Activated T-cell treated with anti-CD3 and anti-CD28 coated beads, Interleukin-2, amount 50 U/mL, for 4 hours (primary cell): ENCODE measurements around the gene RAP1GDS1. TPM values are rescaled to one million over a fixed set of nuclear protein-coding genes. Genes with fewer than 3 reads are reported as not detected.

Experiments
- ATAC-seq, 2 donors: fragments of 200-7000 bp; cut with Tn5 transposase; one replicate each; pipeline ENCODE4 v1.10.0; 2021
- DNase-seq: peaks from one replicate; pipeline ENCODE4 v3.0.0-alpha.2; 2020
- H3K27me3 Mint-ChIP-seq: one replicate; pipeline ENCODE4 v1.8.0; 2021; ENCODE audit warnings: low read depth, mixed read lengths
- H3K36me3 Mint-ChIP-seq: one replicate; pipeline ENCODE4 v1.8.0; 2022; ENCODE audit warnings: mixed read lengths; ENCODE audit not compliant: insufficient read depth
- H3K4me1 Mint-ChIP-seq: one replicate; pipeline ENCODE4 v1.8.0; 2021; ENCODE audit warnings: low read depth, mixed read lengths
- H3K4me3 Mint-ChIP-seq: one replicate; pipeline ENCODE4 v1.8.0; 2021; ENCODE audit warnings: mild to moderate bottlenecking, moderate library complexity, mixed read lengths
- H3K9me3 Mint-ChIP-seq: one replicate; pipeline ENCODE4 v1.8.0; 2021; ENCODE audit warnings: mixed read lengths
- total RNA-seq, 3 donors: library from RNA; stranded (reverse); gene quantifications; one replicate each; pipeline ENCODE4 v1.2.1, GENCODE V29; 2021

Gene RAP1GDS1, protein sequence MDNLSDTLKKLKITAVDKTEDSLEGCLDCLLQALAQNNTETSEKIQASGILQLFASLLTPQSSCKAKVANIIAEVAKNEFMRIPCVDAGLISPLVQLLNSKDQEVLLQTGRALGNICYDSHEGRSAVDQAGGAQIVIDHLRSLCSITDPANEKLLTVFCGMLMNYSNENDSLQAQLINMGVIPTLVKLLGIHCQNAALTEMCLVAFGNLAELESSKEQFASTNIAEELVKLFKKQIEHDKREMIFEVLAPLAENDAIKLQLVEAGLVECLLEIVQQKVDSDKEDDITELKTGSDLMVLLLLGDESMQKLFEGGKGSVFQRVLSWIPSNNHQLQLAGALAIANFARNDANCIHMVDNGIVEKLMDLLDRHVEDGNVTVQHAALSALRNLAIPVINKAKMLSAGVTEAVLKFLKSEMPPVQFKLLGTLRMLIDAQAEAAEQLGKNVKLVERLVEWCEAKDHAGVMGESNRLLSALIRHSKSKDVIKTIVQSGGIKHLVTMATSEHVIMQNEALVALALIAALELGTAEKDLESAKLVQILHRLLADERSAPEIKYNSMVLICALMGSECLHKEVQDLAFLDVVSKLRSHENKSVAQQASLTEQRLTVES
- 10 to 100 TPM; 37.3 to 42.6 (median 38.3) TPM for total RNA-seq

DNA sequence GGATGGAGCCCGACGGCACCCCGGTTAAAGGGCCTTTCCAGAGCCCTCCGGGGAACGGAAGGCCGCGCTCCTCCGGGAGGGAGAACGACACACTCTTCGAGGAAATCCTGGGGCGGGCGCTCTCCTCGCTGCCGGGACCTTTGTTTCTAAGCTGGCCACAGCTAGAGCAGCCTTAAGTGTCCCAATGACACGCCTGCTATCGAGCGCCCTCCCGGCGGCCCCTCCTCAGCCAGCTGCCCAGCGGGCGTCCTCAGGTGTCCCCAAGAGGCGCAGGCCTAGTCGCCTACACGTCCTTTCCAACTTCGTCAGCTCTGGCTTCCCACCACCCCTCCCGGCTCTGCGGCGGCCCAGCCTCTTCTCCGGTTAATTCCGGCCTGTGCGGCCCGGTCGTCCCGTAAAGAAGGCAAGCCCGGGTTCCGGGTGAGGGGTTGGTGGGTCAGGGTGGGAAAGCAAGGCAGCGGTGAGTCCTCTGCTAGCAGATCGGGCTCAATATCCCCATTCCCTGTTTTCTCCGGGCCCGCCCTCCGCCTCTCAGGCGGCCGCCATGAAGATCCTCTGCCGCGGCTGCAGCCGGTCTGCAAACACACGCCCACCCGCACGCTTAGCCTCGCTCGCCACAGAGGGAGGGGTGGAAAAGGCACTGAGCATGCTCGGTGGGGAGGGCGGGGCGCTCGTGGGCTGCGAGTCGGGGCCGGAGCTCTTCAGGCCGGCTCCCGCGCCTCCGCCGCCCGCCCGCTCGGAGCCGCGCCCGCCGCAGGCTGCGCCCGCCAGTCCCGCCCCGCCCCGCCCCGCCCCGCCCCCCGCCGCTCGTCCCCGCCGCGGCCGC, at the start of gene RAP1GDS1:
TSS of gene RAP1GDS1 (plus strand) at position 806 of the 826 bp plus-strand sequence. CDS start 182 bp downstream, outside the sequence.
- H3K9me3 Mint-ChIP-seq: no peaks in the 10 kb centered on the region
- ATAC-seq (peak; percentile 84 to 87), DNase-seq (peak; percentile 90)
- peaks cover 47% of the 10 kb centered on the region for H3K4me1 Mint-ChIP-seq
- peak within 1 kb of the TSS; percentile 98 for H3K4me3 Mint-ChIP-seq
- no peaks in the 10 kb centered on the region for H3K36me3 Mint-ChIP-seq
- H3K27me3 Mint-ChIP-seq: no peaks in the 10 kb centered on the region

DNA sequence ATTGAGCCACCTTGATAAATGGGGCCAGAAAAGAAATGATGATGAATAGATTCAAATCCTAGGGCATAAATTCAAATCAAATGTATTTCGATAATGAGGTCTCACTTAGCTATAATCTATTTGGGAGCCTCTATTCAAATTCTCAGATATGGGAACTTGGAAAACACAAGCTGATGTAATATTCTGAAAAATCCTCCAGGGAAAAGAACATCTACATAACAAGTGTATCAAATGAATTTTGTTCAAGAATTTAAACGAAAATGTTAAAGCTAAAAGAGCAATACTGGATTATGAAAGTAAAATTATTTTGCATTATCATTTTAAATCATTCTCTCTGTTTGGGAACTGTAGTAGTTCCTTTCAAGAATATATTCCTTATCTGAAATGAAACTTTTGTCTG, 38.9 kb upstream of the RAP1GDS1 start:
- H3K4me3 Mint-ChIP-seq: no peak overlapping the region
- DNase-seq: no peak
- H3K27me3 Mint-ChIP-seq: peaks cover under 1% of the 10 kb centered on the region
- no peaks in the 10 kb centered on the region for H3K36me3 Mint-ChIP-seq
- no peaks in the 10 kb centered on the region for H3K9me3 Mint-ChIP-seq
- H3K4me1 Mint-ChIP-seq: no peaks in the 10 kb centered on the region
- no peak for ATAC-seq

DNA sequence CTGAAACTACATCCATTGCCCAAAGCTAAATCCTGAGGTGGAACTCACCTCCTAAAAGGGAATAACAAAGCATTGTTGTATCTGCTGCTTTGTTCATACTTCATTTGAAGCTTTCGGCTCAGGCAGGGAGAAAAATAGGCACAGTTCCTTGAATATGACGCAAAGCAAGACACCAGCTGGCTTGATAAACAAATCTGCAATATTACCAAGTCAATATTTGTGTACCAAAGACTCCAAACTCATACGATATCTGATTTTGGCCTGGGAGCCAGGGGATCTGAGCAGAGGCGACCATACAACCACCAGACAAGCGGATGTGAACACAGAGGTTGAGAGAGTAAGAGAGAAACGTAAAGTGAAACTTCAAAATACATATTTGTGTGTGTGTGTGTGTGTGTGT, 34.8 kb upstream of the RAP1GDS1 start:
- Mint-ChIP-seq H3K36me3 (no peaks in the 10 kb centered on the region), H3K4me1 (no peaks in the 10 kb centered on the region), H3K27me3 (no peaks in the 10 kb centered on the region), H3K9me3 (no peaks in the 10 kb centered on the region), H3K4me3 (no peak overlapping the region)
- ATAC-seq (no peak), DNase-seq (no peak)

DNA sequence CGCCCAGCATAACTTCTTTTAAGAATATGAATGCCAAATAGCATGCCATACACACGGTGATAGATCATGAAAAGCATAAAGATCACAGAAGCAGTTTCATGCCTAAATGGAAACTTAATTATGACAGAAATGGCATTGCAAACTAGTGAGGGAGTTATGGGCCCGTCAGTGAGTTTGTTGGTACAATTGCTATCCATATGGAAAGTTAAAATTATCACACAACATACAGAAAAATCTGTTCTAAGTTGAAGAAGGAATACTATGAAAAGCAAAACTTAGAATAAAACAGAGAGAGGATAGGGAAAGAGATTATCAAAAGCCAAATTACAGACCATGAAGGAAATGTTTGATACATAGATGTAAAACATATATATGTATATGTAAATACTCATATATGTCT, 30.2 kb upstream of the RAP1GDS1 start:
- ATAC-seq (no peak), DNase-seq (no peak)
- Mint-ChIP-seq H3K4me3 (no peak overlapping the region), H3K4me1 (no peaks in the 10 kb centered on the region), H3K36me3 (no peaks in the 10 kb centered on the region), H3K9me3 (no peaks in the 10 kb centered on the region), H3K27me3 (no peaks in the 10 kb centered on the region)

GRCh38 chr4:98232202-98232601, 29.0 kb upstream of the RAP1GDS1 start:
- no peaks in the 10 kb centered on the region for H3K4me1 Mint-ChIP-seq
- no peaks in the 10 kb centered on the region for H3K36me3 Mint-ChIP-seq
- H3K4me3 Mint-ChIP-seq: no peak overlapping the region
- H3K27me3 Mint-ChIP-seq: no peaks in the 10 kb centered on the region
- H3K9me3 Mint-ChIP-seq: no peaks in the 10 kb centered on the region
- ATAC-seq (no peak), DNase-seq (no peak)

GRCh38 chr4:98237204-98237603, 24.0 kb upstream of the RAP1GDS1 start:
- no peak for DNase-seq
- Mint-ChIP-seq H3K27me3 (peaks cover 8% of the 10 kb centered on the region), H3K4me3 (no peak overlapping the region), H3K36me3 (no peaks in the 10 kb centered on the region), H3K9me3 (no peaks in the 10 kb centered on the region), H3K4me1 (no peaks in the 10 kb centered on the region)
- no peak for ATAC-seq

DNA sequence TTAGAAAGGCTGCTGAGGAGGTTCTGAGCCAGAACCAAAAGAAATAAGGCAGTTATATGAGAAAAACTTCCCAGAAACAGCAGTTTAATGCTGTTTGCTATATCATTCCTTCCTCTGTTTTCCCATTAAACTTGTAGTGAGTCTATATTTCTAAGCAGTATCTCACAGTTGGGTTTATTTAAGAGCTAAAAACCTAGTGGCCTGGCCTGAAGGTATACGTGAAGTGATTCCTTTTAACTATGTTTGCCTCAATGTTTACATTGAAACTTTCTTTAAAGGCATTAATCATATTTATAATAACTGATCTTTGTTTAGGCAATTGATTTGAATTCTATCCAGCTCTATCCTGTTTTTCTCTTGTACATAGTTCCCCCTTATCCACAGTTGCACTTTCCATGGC, 19.1 kb upstream of the RAP1GDS1 start:
- H3K36me3 Mint-ChIP-seq: no peaks in the 10 kb centered on the region
- DNase-seq (no peak), ATAC-seq (no peak)
- peaks cover 20% of the 10 kb centered on the region for H3K27me3 Mint-ChIP-seq
- no peak overlapping the region for H3K4me3 Mint-ChIP-seq
- no peaks in the 10 kb centered on the region for H3K9me3 Mint-ChIP-seq
- H3K4me1 Mint-ChIP-seq: no peaks in the 10 kb centered on the region

- no peaks in the 10 kb centered on the region for H3K36me3 Mint-ChIP-seq
These were observed 18.6 kb upstream of the RAP1GDS1 start for GRCh38 chr4:98242538-98242937.

DNA sequence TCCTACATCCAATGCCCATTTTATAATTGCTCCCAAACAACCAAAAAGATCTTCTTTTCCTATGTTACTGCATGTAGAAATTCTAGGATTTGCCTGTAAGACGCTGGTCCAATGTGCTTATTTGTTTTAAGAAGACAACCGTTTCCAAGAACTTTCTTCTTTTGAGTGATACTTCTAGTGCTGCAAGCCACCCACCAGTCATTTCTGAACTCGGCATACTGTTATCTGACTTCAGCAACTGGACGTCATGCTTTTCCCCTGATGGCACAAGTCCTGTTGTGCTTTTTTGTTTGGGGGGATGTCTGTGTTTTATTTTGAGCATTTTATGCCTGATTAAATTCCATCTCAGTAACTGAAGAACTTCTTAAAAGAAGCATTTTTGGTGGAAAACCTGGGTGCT, 16.0 kb upstream of the RAP1GDS1 start:
- Mint-ChIP-seq H3K4me1 (peaks cover 10% of the 10 kb centered on the region), H3K4me3 (no peak overlapping the region), H3K9me3 (no peaks in the 10 kb centered on the region), H3K27me3 (peaks cover 15% of the 10 kb centered on the region), H3K36me3 (no peaks in the 10 kb centered on the region)
- DNase-seq (no peak), ATAC-seq (no peak)

More at GRCh38 chr4:98242538-98242937, 18.6 kb upstream of the RAP1GDS1 start:
- Mint-ChIP-seq H3K4me1 (no peaks in the 10 kb centered on the region), H3K9me3 (no peaks in the 10 kb centered on the region), H3K27me3 (peaks cover 19% of the 10 kb centered on the region), H3K4me3 (no peak overlapping the region)
- no peak for ATAC-seq
- DNase-seq: no peak

- peak; percentile 77 to 82 for ATAC-seq
- Mint-ChIP-seq H3K27me3 (peaks cover 10% of the 10 kb centered on the region), H3K4me1 (peaks cover 10% of the 10 kb centered on the region), H3K36me3 (peaks cover 1% of the 10 kb centered on the region), H3K9me3 (no peaks in the 10 kb centered on the region), H3K4me3 (no peak overlapping the region)
- DNase-seq: no peak
These were observed 12.2 kb upstream of the RAP1GDS1 start for GRCh38 chr4:98248934-98249333.

GRCh38 chr4:98249831-98250230, 11.4 kb upstream of the RAP1GDS1 start:
- DNase-seq (no peak), ATAC-seq (no peak)
- Mint-ChIP-seq H3K27me3 (peaks cover 4% of the 10 kb centered on the region), H3K9me3 (no peaks in the 10 kb centered on the region), H3K4me1 (peaks cover 10% of the 10 kb centered on the region), H3K36me3 (peaks cover 1% of the 10 kb centered on the region), H3K4me3 (no peak overlapping the region)

DNA sequence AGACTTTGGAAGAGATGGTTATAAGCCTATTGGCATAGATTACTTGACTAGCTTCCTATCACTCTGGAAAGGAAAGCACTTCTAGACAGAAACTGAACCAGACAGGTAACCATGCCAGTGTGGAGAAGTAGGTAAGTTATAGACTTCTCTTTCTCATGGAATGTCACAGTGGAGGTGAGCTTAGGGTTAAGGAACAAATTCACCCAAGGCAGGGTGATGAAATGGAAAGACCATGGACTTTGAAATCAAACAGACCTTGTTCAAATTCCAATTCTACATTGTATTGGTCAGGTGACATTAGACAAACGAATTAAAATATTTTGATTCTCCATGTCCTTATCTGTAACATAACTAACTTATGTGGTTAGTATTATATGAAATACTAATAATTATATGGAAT, 7.7 kb upstream of the RAP1GDS1 start:
- DNase-seq (no peak), ATAC-seq (no peak)
- Mint-ChIP-seq H3K9me3 (no peaks in the 10 kb centered on the region), H3K27me3 (no peaks in the 10 kb centered on the region), H3K4me3 (no peak overlapping the region), H3K4me1 (peaks cover 11% of the 10 kb centered on the region), H3K36me3 (peaks cover 1% of the 10 kb centered on the region)

- no peaks in the 10 kb centered on the region for H3K9me3 Mint-ChIP-seq
- H3K36me3 Mint-ChIP-seq: no peaks in the 10 kb centered on the region
- peaks cover 41% of the 10 kb centered on the region for H3K4me1 Mint-ChIP-seq
- no peak for DNase-seq
- H3K4me3 Mint-ChIP-seq: peak overlapping the region; percentile 88
- peak in 1 of 2 donors; percentile 5 for ATAC-seq
- H3K27me3 Mint-ChIP-seq: no peaks in the 10 kb centered on the region
These were observed 1.1 kb upstream of the RAP1GDS1 start for GRCh38 chr4:98260047-98260578.
